H1 (cell line): ENCODE measurements around the gene HCK. TPM values are rescaled to one million over a fixed set of nuclear protein-coding genes. Genes with fewer than 3 reads are reported as not detected.

Experiments used
- CTCF ChIA-PET: fragments of 300-600 bp; sonication (Branson Sonifier 250); formaldehyde crosslinking; loops from one replicate; lab custom pipeline; 2021; ENCODE audit not compliant: partially characterized antibody; lab: Charles Lee
- POLR2A ChIA-PET: fragments of 300-600 bp; sonication (Branson Sonifier 250); formaldehyde crosslinking; loops from one replicate; lab custom pipeline; 2021; ENCODE audit warnings: inconsistent platforms; ENCODE audit not compliant: partially characterized antibody; lab: Charles Lee
- DNase-seq, 2 experiments: peaks; one replicate each; pipeline versions ENCODE4 v3.0.0 to v3.0.0-alpha.2; 2010 to 2022; ENCODE audit warnings: low spot score in 2 of 2, low read depth in 1 of 2, mixed read lengths in 1 of 2
- FAIRE-seq: peaks from 2 replicates; lab custom pipeline; 2011; peaks lifted over from hg19 to GRCh38; lab: Jason Lieb, UNC
- H2AFZ ChIP-seq: 2 replicates; pipeline ENCODE4 v1.8.1; 2012; ENCODE audit warnings: low read length, inconsistent platforms
- H2AK5ac ChIP-seq: 2 replicates; pipeline ENCODE4 v1.6.1; 2013; ENCODE audit warnings: low read depth, low read length
- H2BK120ac ChIP-seq: replicated peaks from 2 replicates; pipeline ENCODE3; 2013; ENCODE audit warnings: low read depth, low read length, inconsistent platforms
- H2BK12ac ChIP-seq: 2 replicates; pipeline ENCODE4 v1.6.1; 2013; ENCODE audit warnings: low read depth, low read length
- H2BK15ac ChIP-seq: 2 replicates; pipeline ENCODE4 v1.6.1; 2013; ENCODE audit warnings: low read length
- H2BK20ac ChIP-seq: 2 replicates; pipeline ENCODE4 v1.6.1; 2013; ENCODE audit warnings: low read length
- H2BK5ac ChIP-seq: 2 replicates; pipeline ENCODE4 v1.6.1; 2013; ENCODE audit warnings: low read depth, low read length
- H3K14ac ChIP-seq: 2 replicates; pipeline ENCODE4 v1.6.1; 2013; ENCODE audit warnings: inconsistent platforms; ENCODE audit not compliant: insufficient read length
- H3K18ac ChIP-seq: 2 replicates; pipeline ENCODE4 v1.6.1; 2013; ENCODE audit warnings: low read length; ENCODE audit errors: extremely low read depth
- H3K23ac ChIP-seq: 2 replicates; pipeline ENCODE4 v1.6.1; 2013; ENCODE audit warnings: inconsistent platforms; ENCODE audit not compliant: insufficient read length
- H3K23me2 ChIP-seq: 2 replicates; pipeline ENCODE4 v1.6.1; 2013; ENCODE audit warnings: low read depth, low read length
- H3K27ac ChIP-seq: 2 replicates; pipeline ENCODE4 v1.6.1; 2011; ENCODE audit warnings: low read depth, low read length, inconsistent platforms
- H3K27me3 ChIP-seq, 4 experiments: replicated peaks in 1 of 4; 1 replicate in 1 of 4; 2 replicates in 3 of 4; pipeline versions ENCODE4 v1.6.1 to v1.8.1; 2011 to 2013; ENCODE audit warnings: low read length in 3 of 4, mild to moderate bottlenecking in 3 of 4, inconsistent platforms in 2 of 4, mixed read lengths in 2 of 4, moderate library complexity in 1 of 4; ENCODE audit not compliant: control insufficient read depth in 3 of 4, insufficient read depth in 3 of 4; ENCODE audit errors: extremely low read depth in 1 of 4
- H3K36me3 ChIP-seq, 4 experiments: 2 replicates each; pipeline versions ENCODE4 v1.6.1 to v1.8.1; 2011 to 2013; ENCODE audit warnings: mild to moderate bottlenecking in 4 of 4, low read length in 3 of 4, moderate library complexity in 2 of 4, control low read depth in 1 of 4, inconsistent platforms in 1 of 4; ENCODE audit not compliant: insufficient read depth in 4 of 4, control insufficient read depth in 2 of 4
- H3K4ac ChIP-seq: replicated peaks from 2 replicates; pipeline ENCODE3; 2013; ENCODE audit warnings: low read length, low read depth, mixed read lengths, inconsistent platforms; ENCODE audit not compliant: insufficient read length
- H3K4me1 ChIP-seq, 4 experiments: replicated peaks in 1 of 4; 1 replicate in 1 of 4; 2 replicates in 3 of 4; pipeline versions ENCODE4 v1.6.1 to v1.8.1; 2011 to 2013; ENCODE audit warnings: low read length in 3 of 4, inconsistent platforms in 2 of 4, mixed read lengths in 1 of 4; ENCODE audit not compliant: insufficient read depth in 4 of 4, control insufficient read depth in 3 of 4
- H3K4me2 ChIP-seq, 2 experiments: 2 replicates each; pipeline versions ENCODE4 v1.6.1 to v1.8.1; 2011 to 2013; ENCODE audit warnings: low read depth in 2 of 2, low read length in 2 of 2, control low read depth in 1 of 2, inconsistent platforms in 1 of 2, mild to moderate bottlenecking in 1 of 2; ENCODE audit not compliant: insufficient read depth in 1 of 2
- H3K4me3 ChIP-seq, 4 experiments: fragments of 200-600, 300-600 bp in 1 of 4; sonication (generic), shearing (Covaris generic), sonication (Bioruptor Twin) in 1 of 4; 2 replicates each; pipeline versions ENCODE4 v1.5.1 to v1.8.1; 2011 to 2016; ENCODE audit warnings: low read length in 4 of 4, low read depth in 3 of 4, control low read depth in 2 of 4, inconsistent platforms in 2 of 4, mild to moderate bottlenecking in 2 of 4, mixed read lengths in 1 of 4, moderate library complexity in 1 of 4; ENCODE audit not compliant: insufficient read depth in 2 of 4; ENCODE audit errors: extremely low read depth in 1 of 4
- H3K56ac ChIP-seq: replicated peaks from 2 replicates; pipeline ENCODE3; 2013; ENCODE audit warnings: low read depth, mild to moderate bottlenecking, mixed read lengths, low read length, inconsistent platforms; ENCODE audit not compliant: insufficient read length
- H3K79me1 ChIP-seq: 2 replicates; pipeline ENCODE4 v1.6.1; 2013; ENCODE audit warnings: low read depth, low read length, control low read depth
- H3K79me2 ChIP-seq, 2 experiments: 2 replicates each; pipeline versions ENCODE4 v1.6.1 to v1.8.1; 2012 to 2013; ENCODE audit warnings: low read length in 2 of 2, mild to moderate bottlenecking in 2 of 2, inconsistent platforms in 1 of 2; ENCODE audit not compliant: insufficient read depth in 2 of 2, control insufficient read depth in 1 of 2
- H3K9ac ChIP-seq, 4 experiments: replicated peaks in 1 of 4; 1 replicate in 1 of 4; 2 replicates in 3 of 4; pipeline versions ENCODE4 v1.6.1 to v1.8.1; 2011 to 2013; ENCODE audit warnings: low read depth in 3 of 4, low read length in 3 of 4, control low read depth in 2 of 4, mild to moderate bottlenecking in 2 of 4, moderate library complexity in 2 of 4, inconsistent platforms in 1 of 4; ENCODE audit errors: extremely low read depth in 1 of 4
- H3K9me3 ChIP-seq, 2 experiments: 2 replicates each; pipeline versions ENCODE4 v1.6.1 to v1.8.1; 2012 to 2013; ENCODE audit warnings: mild to moderate bottlenecking in 2 of 2, moderate library complexity in 2 of 2, control low read depth in 1 of 2, inconsistent platforms in 1 of 2, low read depth in 1 of 2, low read length in 1 of 2, mixed read lengths in 1 of 2; ENCODE audit not compliant: insufficient read depth in 2 of 2
- H4K20me1 ChIP-seq, 2 experiments: replicated peaks in 1 of 2; 2 replicates each; pipeline versions ENCODE3 to v1.8.1; 2011 to 2013; ENCODE audit warnings: inconsistent platforms in 2 of 2, low read length in 2 of 2, mild to moderate bottlenecking in 1 of 2; ENCODE audit not compliant: insufficient read depth in 2 of 2, control insufficient read depth in 1 of 2
- H4K5ac ChIP-seq: 2 replicates; pipeline ENCODE4 v1.6.1; 2013; ENCODE audit warnings: low read length, low read depth, mixed read lengths, inconsistent platforms; ENCODE audit not compliant: insufficient read length
- H4K8ac ChIP-seq: 2 replicates; pipeline ENCODE4 v1.8.0; 2013; ENCODE audit warnings: mild to moderate bottlenecking, moderate library complexity, low read length, inconsistent platforms; ENCODE audit not compliant: insufficient read depth; ENCODE audit errors: extremely low read depth
- H4K91ac ChIP-seq: replicated peaks from 2 replicates; pipeline ENCODE3; 2013; ENCODE audit warnings: low read length, mixed read lengths, inconsistent platforms; ENCODE audit not compliant: insufficient read length
- WGBS, 2 experiments: shearing (Covaris generic) in 1 of 2; methylation state at CpG; one replicate each; pipeline versions ENCODE4 v1.1.6 to v1.1.7; 2013 to 2015; ENCODE audit warnings: low lambda C conversion rate in 2 of 2, mixed read lengths in 2 of 2, inconsistent platforms in 1 of 2, low coverage in 1 of 2, missing lambda C conversion rate in 1 of 2; ENCODE audit not compliant: insufficient replicate concordance in 2 of 2, insufficient coverage in 1 of 2, insufficient read length in 1 of 2; ENCODE audit errors: extremely low coverage in 1 of 2, missing lambda C conversion rate in 1 of 2; 5-methylcytosine and 5-hydroxymethylcytosine counted together
- polyA plus RNA-seq, 7 experiments: library from polyadenylated mRNA; depleted of rRNA in 3 of 7; stranded (reverse) in 5 of 7; unstranded in 2 of 7; fragments of >200 nt in 5 of 7; fragments of 200-250 nt in 2 of 7; gene quantifications; 1 replicate in 5 of 7; 2 replicates in 1 of 7; 4 replicates in 1 of 7; pipeline versions ENCODE4 v1.2.1 to v1.2.3, GENCODE V29; 2011 to 2013; ENCODE audit warnings: missing spikeins in 2 of 7, mixed read lengths in 2 of 7
- total RNA-seq: library from RNA; stranded (reverse); fragmentation: NEBNext Ultra II Directional; extraction: Animal tissue kit (Norgen Biotek cat#: 25700); gene quantifications from 2 replicates; pipeline ENCODE4 v1.2.1, GENCODE V29; 2021

The HCK gene
- total and polyA plus RNA-seq, 2 of the 8 experiments (the other 6 are each of a cell fraction or from before 2014, with no cell fraction given) = 0.37 to 4.3 TPM

DNA sequence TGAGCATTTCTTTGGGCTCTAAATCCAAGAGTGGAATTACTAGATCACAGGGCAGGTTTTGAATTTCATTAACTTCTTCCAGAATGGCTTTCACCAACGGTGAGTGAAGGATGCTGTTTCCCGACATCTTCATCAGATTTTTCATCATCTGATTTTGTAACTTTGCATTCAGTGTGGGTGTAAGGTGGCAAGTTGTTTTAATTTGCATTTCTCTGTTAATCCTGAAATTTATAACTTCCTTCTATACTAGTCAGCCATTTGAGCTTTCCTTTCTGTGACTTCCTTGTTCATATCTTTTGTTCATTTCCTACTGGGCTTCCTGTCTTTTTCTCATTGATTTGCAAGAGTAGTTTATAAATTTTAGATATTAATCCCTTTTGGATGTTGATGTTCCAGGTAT, 18.7 kb upstream of the HCK start:
- Histone ChIP-seq H3K4me2 (no peak overlapping the region), H4K8ac (no peak overlapping the region), H3K56ac (no peak overlapping the region), H3K4me1 (peaks cover 0 to 7% (median 5%) of the 10 kb centered on the region in 4 experiments; a peak in 6 of 7 replicates), H3K9ac (no peak overlapping the region), H3K18ac (no peak overlapping the region), H2AFZ (no peak overlapping the region), H2BK120ac (no peak overlapping the region), H2BK12ac (no peak overlapping the region), H3K23me2 (peaks cover 4% of the 10 kb centered on the region; the same call in 1 of the 2 replicates), H3K4ac (no peak overlapping the region), H2BK15ac (no peak overlapping the region), H3K27ac (no peak overlapping the region), H4K91ac (no peak overlapping the region), H3K9me3 (no peaks in the 10 kb centered on the region), H3K4me3 (no peak overlapping the region), H2BK5ac (no peak overlapping the region), H3K36me3 (no peaks in the 10 kb centered on the region), H3K79me1 (no peaks in the 10 kb centered on the region), H3K79me2 (no peaks in the 10 kb centered on the region), H4K5ac (no peak overlapping the region), H3K14ac (no peak overlapping the region), H2BK20ac (no peak overlapping the region), H3K27me3 (peaks cover 0 to 6% (median 0%) of the 10 kb centered on the region in 4 experiments; a peak in 2 of 7 replicates), H2AK5ac (no peak overlapping the region), H4K20me1 (peaks cover 0 to 2% of the 10 kb centered on the region in 2 experiments), H3K23ac (no peak overlapping the region)
- no peak for DNase-seq
- CTCF ChIA-PET = interaction anchor here (1.6 to 10.4 kb wide), 8 partner anchors 8 to 210 kb away, joined by 6 to 176 read pairs (median 50); no protein-coding TSS in a partner anchor
- POLR2A ChIA-PET = interaction anchor here (1.5 kb wide), 1 partner anchor 177 kb away, joined by 3 read pairs; no protein-coding TSS in a partner anchor
- WGBS, 2 experiments = 86% methylated on average over 2 of the region's 2 CpGs; no CpG with 5 or more reads in 1 of the 2 experiments
- FAIRE-seq = no peak
